Activated CD4-positive, alpha-beta T cell treated with anti-CD3 and anti-CD28 coated beads, Interleukin-2, amount 50 U/mL, for 24 hours (primary cell): Measurements from ENCODE around the gene MNT.

Source experiments
- DNase-seq, 2 donors: peaks; one replicate each; pipeline ENCODE4 v3.0.0-alpha.2; 2020; ENCODE audit warnings: low read depth in 1 of 2, low spot score in 1 of 2

The MNT gene

GRCh38 chr17:2396568-2397246 lies 4.2 kb downstream of the MNT start:
- peak in 1 of 2 donors; percentile 36 for DNase-seq

- no peak for DNase-seq
These were observed 4.7 kb downstream of the MNT start for GRCh38 chr17:2396192-2396567.

GRCh38 chr17:2395258-2396181 lies 5.3 kb downstream of the MNT start:
- no peak for DNase-seq

GRCh38 chr17:2394775-2395201 lies 6.1 kb downstream of the MNT start:
- DNase-seq: no peak

GRCh38 chr17:2393954-2394749 lies 6.7 kb downstream of the MNT start:
- DNase-seq: no peak

GRCh38 chr17:2393174-2393953 lies 7.5 kb downstream of the MNT start:
- DNase-seq: peak; percentile 80 to 83

- DNase-seq: peak; percentile 97 to 98
These were observed 8.3 kb downstream of the MNT start for GRCh38 chr17:2392252-2393173.

GRCh38 chr17:2391597-2392251 lies 9.1 kb downstream of the MNT start:
- no peak for DNase-seq

- DNase-seq: no peak
These were observed 10.5 kb downstream of the MNT start for GRCh38 chr17:2390199-2390836.

- DNase-seq: no peak
These were observed 12.2 kb downstream of the MNT start for GRCh38 chr17:2388683-2389055.

GRCh38 chr17:2388020-2388682 lies 12.7 kb downstream of the MNT start:
- DNase-seq: no peak

- DNase-seq: no peak
These were observed 13.5 kb downstream of the MNT start for GRCh38 chr17:2387086-2388019.

- DNase-seq: no peak
These were observed 14.3 kb downstream of the MNT start for GRCh38 chr17:2386400-2387085.

GRCh38 chr17:2385240-2386210 lies 15.3 kb downstream of the MNT start:
- DNase-seq: no peak

GRCh38 chr17:2384439-2385127 lies 16.3 kb downstream of the MNT start:
- no peak for DNase-seq
